Spleen (tissue), 11 donors: ENCODE measurements around the gene SEPHS2. TPM values are rescaled to one million over a fixed set of nuclear protein-coding genes. Genes with fewer than 3 reads are reported as not detected.

ENCODE experiments used
- DNase-seq: peaks from one replicate; pipeline ENCODE4 v3.0.0-alpha.2; 2020
- H3K27ac ChIP-seq, 8 donors: fragments of 200-600 bp; sonication (generic) in 7 of 8; 1 replicate in 4 of 8; 2 replicates in 4 of 8; pipeline versions ENCODE4 v1.5.0 to v1.8.0; 2016 to 2021; ENCODE audit warnings: inconsistent platforms in 4 of 8, mild to moderate bottlenecking in 4 of 8, moderate library complexity in 1 of 8
- H3K27me3 ChIP-seq, 7 donors: fragments of 200-600 bp; sonication (generic) in 6 of 7; replicated peaks in 1 of 7; 1 replicate in 4 of 7; 2 replicates in 3 of 7; pipeline versions ENCODE4 v1.5.0 to v1.8.0; 2016 to 2021; ENCODE audit warnings: inconsistent platforms in 3 of 7, mild to moderate bottlenecking in 1 of 7
- H3K36me3 ChIP-seq, 6 donors: fragments of 200-600 bp; sonication (generic) in 5 of 6; 1 replicate in 4 of 6; 2 replicates in 2 of 6; pipeline versions ENCODE4 v1.5.0 to v1.8.0; 2016 to 2021; ENCODE audit warnings: inconsistent platforms in 2 of 6
- H3K4me1 ChIP-seq, 6 donors: fragments of 200-600 bp; sonication (generic) in 5 of 6; 1 replicate in 3 of 6; 2 replicates in 3 of 6; pipeline versions ENCODE4 v1.5.0 to v1.8.0; 2016 to 2021; ENCODE audit warnings: inconsistent platforms in 3 of 6
- H3K4me3 ChIP-seq, 8 donors: fragments of 200-600 bp; sonication (generic) in 7 of 8; 1 replicate in 4 of 8; 2 replicates in 4 of 8; pipeline versions ENCODE4 v1.5.0 to v1.8.0; 2016 to 2021; ENCODE audit warnings: inconsistent platforms in 4 of 8, mild to moderate bottlenecking in 4 of 8, moderate library complexity in 2 of 8
- H3K9me3 ChIP-seq, 8 donors: fragments of 200-600 bp; sonication (generic) in 7 of 8; 1 replicate in 4 of 8; 2 replicates in 4 of 8; pipeline versions ENCODE4 v1.5.0 to v1.8.0; 2016 to 2021; ENCODE audit warnings: inconsistent platforms in 4 of 8
- CTCF ChIP-seq, 11 experiments: fragments of 200-600 bp in 7 of 11; fragments of 450-650 bp in 4 of 11; sonication (generic) in 4 of 11; IDR thresholded peaks in 8 of 11; conservative IDR thresholded peaks in 3 of 11; 1 replicate in 7 of 11; 2 replicates in 4 of 11; pipeline versions ENCODE4 v1.4.0 to v1.8.0; 2016 to 2021; ENCODE audit warnings: antibody characterized with exemption in 11 of 11, inconsistent platforms in 4 of 11, mild to moderate bottlenecking in 1 of 11
- POLR2A ChIP-seq, 3 donors: fragments of 450-650 bp; IDR thresholded peaks; one replicate each; pipeline ENCODE4 v1.5.1; 2017; ENCODE audit warnings: antibody characterized with exemption in 3 of 3, mild to moderate bottlenecking in 1 of 3
- POLR2AphosphoS5 ChIP-seq, 3 donors: sonication (generic); formaldehyde crosslinking; IDR thresholded peaks; one replicate each; pipeline ENCODE4 v1.5.1; 2017; ENCODE audit warnings: antibody characterized with exemption in 3 of 3
- WGBS, 5 donors: extraction: QIAGEN DNeasy Blood & Tissue Kit in 3 of 5; methylation state at CpG; one replicate each; pipeline versions ENCODE4 v1.1.5 to v1.1.7; 2013 to 2018; 5-methylcytosine and 5-hydroxymethylcytosine counted together
- intact Hi-C: fragments of 100-400 bp; cut with DNase I; formaldehyde crosslinking; loops from one replicate; pipeline ENCODE4 v1.15.0; 2023; ENCODE audit warnings: low total_unique reads
- polyA plus RNA-seq, 3 donors: library from polyadenylated mRNA; stranded (reverse); fragments of 200-250 nt; gene quantifications; one replicate each; pipeline ENCODE4 v1.2.1, GENCODE V29; 2013
- total RNA-seq, 7 donors: library from RNA; depleted of rRNA in 3 of 7; stranded (reverse); fragments of >200 nt in 3 of 7; fragmentation: NEBNext Ultra II Directional in 4 of 7; extraction: Animal tissue kit (Norgen Biotek cat#: 25700) in 4 of 7; gene quantifications; one replicate each; pipeline versions ENCODE4 v1.1.0 to v1.2.1, GENCODE V29; 2016 to 2021
- donor health status: healthy with polysubstance abuse.
- donor health status: DM: no; HTN: no; CAD: no; lungs with moderate emphysema.
- donor health status: DM: no; HTN: no; CAD: no.
- donor health status: Bipolar disorder and iron deficiency.
- donor health status: healthy.
- donor health status: DM: no; HTN: no; CAD: no.
- donor health status: DM: yes; HTN: yes; CAD: no.

Gene SEPHS2
- total and polyA plus RNA-seq, 10 donors = 35.5 to 56.0 (median 46.6) TPM

GRCh38 chr16:30444231-30445148, 1.2 kb downstream of the SEPHS2 start:
- 91 to 96% (median 94%) methylated on average over 29 of the region's 29 CpGs for WGBS, 5 donors
- peak overlapping the region in 7 of 8 donors; percentile 95 to 99 (median 97) for H3K27ac ChIP-seq
- intact Hi-C loops = loop anchor here (10.0 kb wide), 1 partner anchor 80 kb away; the partner anchor contains the start of gene ZNF768

GRCh38 chr16:30443631-30444030, 2.0 kb downstream of the SEPHS2 start:
- Histone ChIP-seq H3K27me3 (no peaks in the 10 kb centered on the region), H3K4me3 (peak overlapping the region in 2 of 8 donors; percentile 91 to 99), H3K9me3 (no peaks in the 10 kb centered on the region), H3K36me3 (peaks cover 0 to 27% (median 0%) of the 10 kb centered on the region in 6 donors), H3K27ac (no peak overlapping the region), H3K4me1 (peaks cover 22 to 62% (median 36%) of the 10 kb centered on the region in 6 donors)
- intact Hi-C loops = loop anchor here (10.0 kb wide), 1 partner anchor 81 kb away; the partner anchor contains the start of gene ZNF768
- no peak for DNase-seq
- 75 to 90% (median 86%) methylated on average over 2 of the region's 2 CpGs for WGBS, 5 donors
- TF ChIP-seq CTCF (IDR thresholded peaks at IDR 0.05 in 8 of 11, conservative IDR thresholded peaks at IDR 0.05 in 3 of 11) (no peak), POLR2A (IDR thresholded peaks at IDR 0.05) (no peak), POLR2AphosphoS5 (IDR thresholded peaks at IDR 0.05) (no peak)

More at GRCh38 chr16:30444231-30445148, 1.2 kb downstream of the SEPHS2 start:
- H3K4me3 ChIP-seq = peak overlapping the region; percentile 65 to 99 (median 86)
- H3K36me3 ChIP-seq = peaks cover 0 to 27% (median 0%) of the 10 kb centered on the region in 6 donors
- H3K9me3 ChIP-seq = no peaks in the 10 kb centered on the region
- TF ChIP-seq POLR2AphosphoS5 (IDR thresholded peaks at IDR 0.05) (no peak), CTCF (IDR thresholded peaks at IDR 0.05 in 8 of 11, conservative IDR thresholded peaks at IDR 0.05 in 3 of 11) (no peak), POLR2A (IDR thresholded peaks at IDR 0.05) (no peak)
- peaks cover 22 to 56% (median 36%) of the 10 kb centered on the region in 6 donors for H3K4me1 ChIP-seq
- no peaks in the 10 kb centered on the region for H3K27me3 ChIP-seq
- DNase-seq = no peak

GRCh38 chr16:30439720-30440348, 5.8 kb downstream of the SEPHS2 start:
- intact Hi-C loops = loop anchor here (10.0 kb wide), 1 partner anchor 85 kb away; the partner anchor contains the start of gene ZNF768
- no peak overlapping the region for H3K27ac ChIP-seq
- 63 to 68% (median 66%) methylated on average over 6 of the region's 6 CpGs for WGBS, 5 donors

GRCh38 chr16:30438835-30439234, 6.8 kb downstream of the SEPHS2 start:
- Histone ChIP-seq H3K4me3 (no peak overlapping the region), H3K36me3 (peaks cover 0 to 17% (median 0%) of the 10 kb centered on the region in 6 donors), H3K9me3 (no peaks in the 10 kb centered on the region), H3K27ac (no peak overlapping the region), H3K4me1 (peaks cover 6 to 36% (median 16%) of the 10 kb centered on the region in 6 donors), H3K27me3 (no peaks in the 10 kb centered on the region)
- intact Hi-C loops = no loop called here
- DNase-seq = no peak
- TF ChIP-seq POLR2A (IDR thresholded peaks at IDR 0.05) (no peak), POLR2AphosphoS5 (IDR thresholded peaks at IDR 0.05) (no peak)
- WGBS, 5 donors = 73 to 89% (median 86%) methylated on average over 5 of the region's 5 CpGs

More at GRCh38 chr16:30439720-30440348, 5.8 kb downstream of the SEPHS2 start:
- peaks cover 0 to 27% (median 0%) of the 10 kb centered on the region in 6 donors for H3K36me3 ChIP-seq
- H3K9me3 ChIP-seq = no peaks in the 10 kb centered on the region
- no peak for TF ChIP-seq POLR2AphosphoS5 (IDR thresholded peaks at IDR 0.05)
- peaks cover 16 to 46% (median 26%) of the 10 kb centered on the region in 6 donors for H3K4me1 ChIP-seq
- no peak for DNase-seq
- H3K4me3 ChIP-seq = no peak overlapping the region
- H3K27me3 ChIP-seq = no peaks in the 10 kb centered on the region
